Caco-2 (cell line): ENCODE measurements around the gene LHX4. TPM values are rescaled to one million over a fixed set of nuclear protein-coding genes. Genes with fewer than 3 reads are reported as not detected.

ENCODE experiments used
- BruUV-seq: library from RNA; stranded (reverse); fragments of 400-500 nt; replicated peaks from 2 replicates; lab custom pipeline; 2021; lab: Mats Ljungman, UMichigan
- CTCF ChIA-PET: fragments of 300-600 bp; sonication (Branson Sonifier 250); formaldehyde crosslinking; loops from one replicate; lab custom pipeline; 2022; ENCODE audit warnings: antibody characterized with exemption; lab: Charles Lee
- POLR2A ChIA-PET: fragments of 300-600 bp; sonication (Branson Sonifier 250); formaldehyde crosslinking; loops from one replicate; lab custom pipeline; 2022; ENCODE audit warnings: antibody characterized with exemption; lab: Charles Lee
- DNase-seq, 2 experiments: peaks; one replicate each; pipeline versions ENCODE4 v3.0.0 to v3.0.0-alpha.2; 2020 to 2022
- H3K27me3 ChIP-seq: replicated peaks from 2 replicates; pipeline ENCODE4 v1.6.0; 2011; ENCODE audit warnings: low read length; ENCODE audit not compliant: control insufficient read depth, insufficient read depth
- H3K36me3 ChIP-seq: 2 replicates; pipeline ENCODE4 v1.5.1; 2011; ENCODE audit warnings: low read length; ENCODE audit not compliant: control insufficient read depth, insufficient read depth
- H3K4me1 ChIP-seq: fragments of 250-450 bp; sonication (Bioruptor Pico); 2 replicates; pipeline ENCODE4 v1.5.1; 2020; ENCODE audit warnings: mild to moderate bottlenecking
- H3K4me3 ChIP-seq: 2 replicates; pipeline ENCODE4 v1.5.1; 2011; ENCODE audit warnings: low read depth, mild to moderate bottlenecking, control low read depth, low read length
- H3K9me3 ChIP-seq: fragments of 250-450 bp; sonication (Bioruptor Pico); 2 replicates; pipeline ENCODE4 v1.5.1; 2020; ENCODE audit warnings: mild to moderate bottlenecking, moderate library complexity
- H3K27ac Mint-ChIP-seq: one replicate; pipeline ENCODE4 v1.8.0; 2022; ENCODE audit warnings: mixed read lengths; ENCODE audit not compliant: unreplicated experiment
- H3K27me3 Mint-ChIP-seq: one replicate; pipeline ENCODE4 v1.8.0; 2022; ENCODE audit warnings: mixed read lengths; ENCODE audit not compliant: insufficient read depth, unreplicated experiment
- H3K36me3 Mint-ChIP-seq: one replicate; pipeline ENCODE4 v1.8.0; 2022; ENCODE audit warnings: mild to moderate bottlenecking, mixed read lengths; ENCODE audit not compliant: insufficient read depth, unreplicated experiment
- H3K4me1 Mint-ChIP-seq: one replicate; pipeline ENCODE4 v1.8.0; 2022; ENCODE audit warnings: low read depth, mixed read lengths; ENCODE audit not compliant: unreplicated experiment
- H3K4me3 Mint-ChIP-seq: one replicate; pipeline ENCODE4 v1.8.0; 2022; ENCODE audit warnings: mild to moderate bottlenecking, moderate library complexity, mixed read lengths; ENCODE audit not compliant: unreplicated experiment
- H3K9me3 Mint-ChIP-seq: one replicate; pipeline ENCODE4 v1.8.0; 2022; ENCODE audit warnings: mixed read lengths; ENCODE audit not compliant: unreplicated experiment
- CTCF ChIP-seq, 2 experiments: fragments of 200-600 bp in 1 of 2; IDR thresholded peaks; 1 replicate in 1 of 2; 2 replicates in 1 of 2; pipeline versions ENCODE4 v1.5.1 to v1.8.0; 2011 to 2022; ENCODE audit warnings: antibody characterized with exemption in 1 of 2, control low read depth in 1 of 2, inconsistent platforms in 1 of 2, low read depth in 1 of 2, low read length in 1 of 2, mild to moderate bottlenecking in 1 of 2, moderate library complexity in 1 of 2; ENCODE audit not compliant: insufficient read depth in 1 of 2, severe bottlenecking in 1 of 2, unreplicated experiment in 1 of 2
- intact Hi-C: fragments of 100-400 bp; cut with micrococcal nuclease; formaldehyde crosslinking; loops from one replicate; pipeline ENCODE4 v1.10.0; 2022; ENCODE audit not compliant: unreplicated experiment
- total RNA-seq: library from RNA; stranded (reverse); gene quantifications from 2 replicates; pipeline ENCODE4 v1.2.3, GENCODE V29; 2022

Gene LHX4
- total RNA-seq, 1 experiment from 2014 or later = 0.16 TPM

DNA sequence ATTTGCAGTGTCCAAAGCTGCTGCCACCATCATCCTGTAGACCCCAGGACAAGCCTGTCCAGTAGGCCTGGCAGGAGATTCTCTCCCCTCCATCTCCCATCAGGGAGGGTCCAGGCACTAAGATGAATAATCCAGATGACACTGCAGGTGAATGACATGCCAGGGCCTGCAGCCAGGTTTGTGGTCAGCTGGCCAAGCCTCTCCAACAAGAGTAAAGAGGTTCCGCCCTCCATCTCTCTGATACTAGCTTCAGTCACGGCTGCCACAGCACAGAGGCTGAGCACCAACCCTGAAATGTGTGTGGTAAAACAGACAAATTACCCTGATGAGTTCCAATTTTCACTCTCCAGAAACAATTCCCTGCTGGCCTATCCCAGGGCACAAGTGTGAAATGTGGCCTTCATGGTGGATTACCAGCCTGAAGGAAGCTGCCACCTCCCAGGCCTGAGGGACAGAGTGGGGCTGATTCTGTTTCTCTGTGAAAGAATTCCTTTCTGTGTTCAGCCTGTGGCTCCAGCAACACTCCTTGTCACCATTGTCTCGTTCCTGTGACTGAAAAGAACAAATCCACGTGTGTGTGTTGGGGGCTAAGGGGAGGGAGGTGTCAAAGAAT is 19.9 kb upstream of the LHX4 start:
- H3K4me1 ChIP-seq = no peaks in the 10 kb centered on the region

DNA sequence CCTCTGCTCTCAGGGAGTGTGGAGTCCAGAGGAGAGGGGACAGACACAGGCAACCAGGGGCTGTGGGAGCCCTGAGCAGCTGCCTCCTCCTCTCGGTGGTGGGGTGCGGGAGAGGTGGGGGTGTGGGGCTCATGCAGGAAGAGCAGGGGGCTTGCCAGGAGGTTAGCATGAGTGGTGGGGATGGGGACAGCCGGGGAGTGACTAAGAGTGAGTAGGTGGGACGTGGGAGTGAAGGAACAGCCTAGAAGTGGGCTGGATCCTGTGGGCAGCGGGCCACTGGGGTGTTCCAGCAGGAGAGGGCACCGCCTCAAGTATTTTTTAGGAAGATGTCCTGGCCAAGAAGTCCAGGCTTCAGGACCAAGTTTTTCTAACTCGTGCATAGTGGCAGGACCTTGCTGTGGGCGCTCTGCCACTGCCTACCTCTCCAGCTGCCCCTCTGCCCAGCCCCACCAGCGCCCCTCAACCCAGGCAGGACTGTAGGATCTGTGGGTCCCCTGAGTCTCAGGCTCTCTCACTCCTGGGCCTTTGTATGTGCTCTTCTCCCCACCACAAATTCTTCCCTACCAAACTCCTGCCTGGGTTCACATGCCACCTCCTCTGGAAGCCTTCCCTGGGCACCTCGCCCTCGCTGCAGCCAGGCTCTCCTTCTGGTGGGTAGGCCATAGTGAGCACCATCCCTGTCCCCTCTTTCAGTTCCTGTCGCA is 18.8 kb upstream of the LHX4 start:
- Mint-ChIP-seq H3K4me1 (no peaks in the 10 kb centered on the region), H3K4me3 (no peak overlapping the region), H3K9me3 (no peaks in the 10 kb centered on the region), H3K27me3 (no peaks in the 10 kb centered on the region), H3K27ac (no peak overlapping the region), H3K36me3 (no peaks in the 10 kb centered on the region)
- no peak for TF ChIP-seq CTCF (IDR thresholded peaks at IDR 0.05; ENCODE audit: insufficient read depth in 1 of 2, low read depth in 1 of 2, low read length in 1 of 2, severe bottlenecking in 1 of 2, unreplicated experiment in 1 of 2)
- no peaks in the 10 kb centered on the region for H3K4me1 ChIP-seq
- no peaks in the 10 kb centered on the region for H3K27me3 ChIP-seq
- no peak for DNase-seq
- no TSS peak for BruUV-seq
- H3K4me3 ChIP-seq = no peak overlapping the region
- ChIA-PET POLR2A (no interaction called here), CTCF (no interaction called here)
- H3K9me3 ChIP-seq = no peaks in the 10 kb centered on the region
- intact Hi-C loops = no loop called here
- no peaks in the 10 kb centered on the region for H3K36me3 ChIP-seq

More for the DNA sequence above, 19.9 kb upstream of the LHX4 start:
- no peak for DNase-seq
- no peaks in the 10 kb centered on the region for H3K9me3 Mint-ChIP-seq
- H3K27me3 Mint-ChIP-seq = no peaks in the 10 kb centered on the region
- no peak for TF ChIP-seq CTCF (IDR thresholded peaks at IDR 0.05; ENCODE audit: insufficient read depth in 1 of 2, low read depth in 1 of 2, low read length in 1 of 2, severe bottlenecking in 1 of 2, unreplicated experiment in 1 of 2)
- no peaks in the 10 kb centered on the region for H3K36me3 Mint-ChIP-seq
- H3K4me1 Mint-ChIP-seq = no peaks in the 10 kb centered on the region
- Histone ChIP-seq H3K27me3 (no peaks in the 10 kb centered on the region), H3K9me3 (no peaks in the 10 kb centered on the region), H3K36me3 (no peaks in the 10 kb centered on the region), H3K4me3 (no peak overlapping the region)
- ChIA-PET POLR2A (no interaction called here), CTCF (no interaction called here)
- intact Hi-C loops = no loop called here
- no peak overlapping the region for H3K4me3 Mint-ChIP-seq
- BruUV-seq = no TSS peak
- H3K27ac Mint-ChIP-seq = no peak overlapping the region

DNA sequence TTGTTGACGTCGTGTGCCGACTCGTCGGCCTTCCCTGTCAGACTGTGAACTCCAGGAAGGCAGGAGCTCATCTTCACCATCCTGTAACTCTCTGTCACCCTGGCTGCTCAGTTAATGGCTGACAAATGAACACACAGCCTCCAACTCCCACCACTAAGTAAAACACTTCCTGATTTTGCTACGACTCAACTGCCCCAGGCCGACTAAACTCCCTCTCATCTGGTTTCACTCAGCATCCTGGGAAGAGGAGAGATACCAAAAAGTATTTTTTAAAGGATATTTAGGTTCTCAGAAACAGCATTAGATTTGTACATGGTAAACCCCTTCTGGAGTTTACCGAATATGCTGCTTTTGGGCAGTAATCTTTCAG is 18.2 kb upstream of the LHX4 start:
- Histone ChIP-seq H3K9me3 (no peaks in the 10 kb centered on the region), H3K27me3 (no peaks in the 10 kb centered on the region), H3K36me3 (no peaks in the 10 kb centered on the region), H3K4me1 (no peaks in the 10 kb centered on the region), H3K4me3 (no peak overlapping the region)
- no peak for TF ChIP-seq CTCF (IDR thresholded peaks at IDR 0.05; ENCODE audit: insufficient read depth in 1 of 2, low read depth in 1 of 2, low read length in 1 of 2, severe bottlenecking in 1 of 2, unreplicated experiment in 1 of 2)
- Mint-ChIP-seq H3K9me3 (no peaks in the 10 kb centered on the region), H3K27me3 (no peaks in the 10 kb centered on the region), H3K4me3 (no peak overlapping the region), H3K27ac (no peak overlapping the region), H3K36me3 (no peaks in the 10 kb centered on the region), H3K4me1 (no peaks in the 10 kb centered on the region)
- ChIA-PET CTCF (no interaction called here), POLR2A (no interaction called here)
- BruUV-seq = no TSS peak
- no peak for DNase-seq
- intact Hi-C loops = no loop called here
